ENCODE data around the gene KDM4C.

DNA sequence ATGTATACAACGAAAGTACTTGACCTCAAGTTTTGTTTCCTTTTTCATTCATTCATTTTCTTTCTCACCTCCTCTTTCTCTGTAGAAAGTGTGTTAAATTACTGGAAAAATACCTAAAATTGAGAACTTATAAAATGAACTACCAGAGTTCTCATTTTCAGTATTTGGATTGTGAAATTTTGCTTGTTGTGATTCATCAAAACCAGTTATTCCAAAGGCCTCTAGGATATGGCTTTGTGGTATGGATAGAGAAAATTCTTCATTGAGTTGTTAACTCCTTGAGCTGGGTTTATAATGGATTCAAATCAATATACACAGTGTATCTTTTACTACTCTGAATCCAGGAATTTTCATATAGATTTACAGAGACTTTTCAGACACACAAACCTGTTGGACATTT lies 287.6 kb downstream of the KDM4C start:
- TF ChIP-seq, protein P1, sequence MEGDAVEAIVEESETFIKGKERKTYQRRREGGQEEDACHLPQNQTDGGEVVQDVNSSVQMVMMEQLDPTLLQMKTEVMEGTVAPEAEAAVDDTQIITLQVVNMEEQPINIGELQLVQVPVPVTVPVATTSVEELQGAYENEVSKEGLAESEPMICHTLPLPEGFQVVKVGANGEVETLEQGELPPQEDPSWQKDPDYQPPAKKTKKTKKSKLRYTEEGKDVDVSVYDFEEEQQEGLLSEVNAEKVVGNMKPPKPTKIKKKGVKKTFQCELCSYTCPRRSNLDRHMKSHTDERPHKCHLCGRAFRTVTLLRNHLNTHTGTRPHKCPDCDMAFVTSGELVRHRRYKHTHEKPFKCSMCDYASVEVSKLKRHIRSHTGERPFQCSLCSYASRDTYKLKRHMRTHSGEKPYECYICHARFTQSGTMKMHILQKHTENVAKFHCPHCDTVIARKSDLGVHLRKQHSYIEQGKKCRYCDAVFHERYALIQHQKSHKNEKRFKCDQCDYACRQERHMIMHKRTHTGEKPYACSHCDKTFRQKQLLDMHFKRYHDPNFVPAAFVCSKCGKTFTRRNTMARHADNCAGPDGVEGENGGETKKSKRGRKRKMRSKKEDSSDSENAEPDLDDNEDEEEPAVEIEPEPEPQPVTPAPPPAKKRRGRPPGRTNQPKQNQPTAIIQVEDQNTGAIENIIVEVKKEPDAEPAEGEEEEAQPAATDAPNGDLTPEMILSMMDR (IDR thresholded peaks at IDR 0.05), result no peak
- TF ChIP-seq POLR2A (IDR thresholded peaks at IDR 0.05), result no peak
